HG02840 (cell line): ENCODE measurements around the gene MOSPD3.

Experiments used
- ATAC-seq: cut with Tn5 transposase; IDR thresholded peaks from one replicate; pipeline ENCODE4 v1.9.1; 2021; ENCODE audit warnings: mild to moderate bottlenecking, moderate library complexity, moderate number of reproducible peaks; ENCODE audit not compliant: unreplicated experiment, low FRiP score

The MOSPD3 gene

GRCh38 chr7:100620239-100620638 is 7.9 kb downstream of the MOSPD3 start:
- ATAC-seq = no peak

GRCh38 chr7:100620804-100621203 is 8.5 kb downstream of the MOSPD3 start:
- ATAC-seq = no peak

- no peak for ATAC-seq
Measured at GRCh38 chr7:100621554-100621953, 9.2 kb downstream of the MOSPD3 start.

GRCh38 chr7:100623951-100624824 is 11.8 kb downstream of the MOSPD3 start:
- no peak for ATAC-seq

GRCh38 chr7:100626055-100626454 is 13.7 kb downstream of the MOSPD3 start:
- no peak for ATAC-seq

GRCh38 chr7:100626530-100627237 is 14.3 kb downstream of the MOSPD3 start:
- peak; percentile 51 for ATAC-seq

- no peak for ATAC-seq
Measured at GRCh38 chr7:100627238-100627549, 14.9 kb downstream of the MOSPD3 start.

GRCh38 chr7:100629117-100629716 is 16.9 kb downstream of the MOSPD3 start:
- ATAC-seq = no peak

- ATAC-seq = no peak
Measured at GRCh38 chr7:100630066-100630465, 17.7 kb downstream of the MOSPD3 start.

GRCh38 chr7:100632951-100633717 is 20.8 kb downstream of the MOSPD3 start:
- no peak for ATAC-seq

GRCh38 chr7:100639995-100640516 is 27.7 kb downstream of the MOSPD3 start:
- ATAC-seq = no peak

- no peak for ATAC-seq
Measured at GRCh38 chr7:100640517-100641440, 28.4 kb downstream of the MOSPD3 start.

GRCh38 chr7:100641463-100641859 is 29.1 kb downstream of the MOSPD3 start, which contains the start of gene TFR2:
Gene TFR2 (minus strand): TSS chr7:100641552. CDS start chr7:100641509, 43 bp downstream.
- no peak for ATAC-seq

GRCh38 chr7:100641860-100642533 is 29.7 kb downstream of the MOSPD3 start:
- ATAC-seq = no peak

GRCh38 chr7:100642534-100642907 is 30.2 kb downstream of the MOSPD3 start:
- no peak for ATAC-seq

- ATAC-seq = no peak
Measured at GRCh38 chr7:100649826-100650565, 37.7 kb downstream of the MOSPD3 start.

GRCh38 chr7:100654908-100655831 is 42.8 kb downstream of the MOSPD3 start:
- ATAC-seq = no peak
